GM21529 (cell line): ENCODE results near the gene DGKI.

Experiments
- ATAC-seq: cut with Tn5 transposase; IDR thresholded peaks from one replicate; pipeline ENCODE4 v1.9.1; 2021; ENCODE audit not compliant: unreplicated experiment

The DGKI gene

GRCh38 chr7:137692399-137692798, 154.4 kb downstream of the DGKI start:
- ATAC-seq: no peak

GRCh38 chr7:137691566-137691965, 155.2 kb downstream of the DGKI start:
- ATAC-seq: no peak

- ATAC-seq: no peak
Observed at GRCh38 chr7:137690635-137691034, 156.1 kb downstream of the DGKI start.

- no peak for ATAC-seq
Observed at GRCh38 chr7:137689761-137690160, 157.0 kb downstream of the DGKI start.

- no peak for ATAC-seq
Observed at GRCh38 chr7:137687556-137688265, 159.1 kb downstream of the DGKI start.

- ATAC-seq: no peak
Observed at GRCh38 chr7:137685433-137686164, 161.2 kb downstream of the DGKI start.

- ATAC-seq: no peak
Observed at GRCh38 chr7:137684776-137685175, 162.0 kb downstream of the DGKI start.

GRCh38 chr7:137684316-137684715, 162.5 kb downstream of the DGKI start:
- no peak for ATAC-seq

- no peak for ATAC-seq
Observed at GRCh38 chr7:137682596-137682995, 164.2 kb downstream of the DGKI start.

GRCh38 chr7:137681657-137682562, 164.9 kb downstream of the DGKI start:
- no peak for ATAC-seq

- ATAC-seq: no peak
Observed at GRCh38 chr7:137674551-137675409, 172.0 kb downstream of the DGKI start.

- ATAC-seq: no peak
Observed at GRCh38 chr7:137674048-137674447, 172.7 kb downstream of the DGKI start.

- no peak for ATAC-seq
Observed at GRCh38 chr7:137671920-137672319, 174.9 kb downstream of the DGKI start.

GRCh38 chr7:137670222-137671064, 176.3 kb downstream of the DGKI start:
- peak; percentile 80 for ATAC-seq

- ATAC-seq: no peak
Observed at GRCh38 chr7:137669706-137670105, 177.1 kb downstream of the DGKI start.

GRCh38 chr7:137668404-137668803, 178.4 kb downstream of the DGKI start:
- ATAC-seq: no peak

GRCh38 chr7:137667633-137668387, 179.0 kb downstream of the DGKI start:
- ATAC-seq: no peak

- no peak for ATAC-seq
Observed at GRCh38 chr7:137664846-137665245, 181.9 kb downstream of the DGKI start.

GRCh38 chr7:137661634-137662033, 185.1 kb downstream of the DGKI start:
- no peak for ATAC-seq
